OCI-LY3 (cell line): ENCODE results near the gene TGFB1.

Source experiments
- CTCF ChIP-seq: fragments of 200-600, 300-600 bp; sonication (generic); IDR thresholded peaks from 2 replicates; pipeline ENCODE4 v1.5.1; 2014; ENCODE audit warnings: antibody characterized with exemption, low read length, low read depth
- EZH2phosphoT487 ChIP-seq: fragments of 200-600 bp; shearing (Covaris generic); IDR thresholded peaks from 2 replicates; pipeline ENCODE4 v1.6.1; 2018; ENCODE audit warnings: antibody characterized with exemption, mixed run types, low read depth

GRCh38 chr19:41376998-41377365 lies 23.3 kb upstream of the TGFB1 start:
- no peak for TF ChIP-seq CTCF
- no peak for TF ChIP-seq EZH2phosphoT487
